GM21619 (cell line): ENCODE results near the gene OR51E1.

Experiments used
- ATAC-seq: cut with Tn5 transposase; IDR thresholded peaks from one replicate; pipeline ENCODE4 v1.9.1; 2021; ENCODE audit not compliant: unreplicated experiment

OR51E1 gene

DNA sequence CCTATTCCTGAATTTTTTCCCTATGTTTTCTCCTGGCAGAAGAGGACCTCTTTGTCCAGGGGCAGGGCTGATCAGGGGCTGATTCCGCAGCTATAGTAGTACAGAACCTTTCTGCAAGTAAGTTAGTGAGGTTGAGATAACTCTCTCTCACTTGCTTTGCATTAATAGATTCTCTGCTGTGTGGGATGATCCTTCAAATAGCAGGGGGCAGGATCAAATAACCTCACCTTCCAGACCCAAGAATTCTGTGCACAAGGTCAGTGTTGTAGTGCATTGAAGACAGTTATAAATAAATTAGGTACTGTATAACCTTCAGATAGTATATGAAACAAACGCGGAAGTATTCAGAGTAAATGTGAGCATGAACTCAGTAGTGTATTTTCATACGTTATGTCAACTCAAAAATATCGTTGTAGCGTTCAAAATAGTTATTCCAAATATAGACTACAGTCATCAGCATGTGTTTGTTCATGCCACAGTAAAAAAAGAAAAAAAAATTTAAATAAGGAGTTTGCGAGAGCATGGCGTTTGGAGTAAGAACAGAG, 61.1 kb downstream of the OR51E1 start:
- no peak for ATAC-seq
